SU-DHL-6 (cell line): ENCODE measurements around the gene AADACL3.

Experiments used
- H2AFZ ChIP-seq: fragments of 200-600 bp; sonication (generic); 2 replicates; pipeline ENCODE4 v1.6.1; 2014; ENCODE audit warnings: low read depth, mild to moderate bottlenecking, moderate library complexity, mixed read lengths, antibody characterized with exemption, low read length; ENCODE audit not compliant: severe bottlenecking
- H3F3A ChIP-seq: fragments of 200-600 bp; shearing (Covaris generic); 2 replicates; pipeline ENCODE4 v1.6.0; 2016; ENCODE audit warnings: antibody characterized with exemption, mild to moderate bottlenecking; ENCODE audit not compliant: insufficient read depth
- H3K27ac ChIP-seq: fragments of 200-600 bp; sonication (generic); 2 replicates; pipeline ENCODE4 v1.5.1; 2016; ENCODE audit warnings: low read depth, mild to moderate bottlenecking, low read length, moderate library complexity, mixed read lengths
- H3K27me3 ChIP-seq: fragments of 200-600 bp; sonication (generic), shearing (Covaris generic); 2 replicates; pipeline ENCODE4 v1.6.0; 2014; ENCODE audit warnings: mild to moderate bottlenecking, low read length
- H3K36me3 ChIP-seq: fragments of 200-600 bp; sonication (generic); 2 replicates; pipeline ENCODE4 v1.6.1; 2014; ENCODE audit warnings: mild to moderate bottlenecking, low read length, mixed read lengths
- H3K4me2 ChIP-seq: fragments of 300-600, 200-600 bp; shearing (Covaris generic), sonication (generic); 2 replicates; pipeline ENCODE4 v1.6.0; 2014; ENCODE audit warnings: low read length, low read depth, mild to moderate bottlenecking; ENCODE audit not compliant: poor library complexity, severe bottlenecking
- H3K4me3 ChIP-seq: fragments of 200-600 bp; sonication (generic); 2 replicates; pipeline ENCODE4 v1.5.1; 2014; ENCODE audit warnings: antibody characterized with exemption, low read length, mild to moderate bottlenecking, mixed read lengths; ENCODE audit not compliant: insufficient read depth, poor library complexity, severe bottlenecking
- H3K79me2 ChIP-seq: fragments of 200-600 bp; sonication (generic); 2 replicates; pipeline ENCODE4 v1.6.1; 2014; ENCODE audit warnings: mild to moderate bottlenecking, low read length, moderate library complexity; ENCODE audit not compliant: insufficient read depth
- H3K9ac ChIP-seq: fragments of 200-600 bp; sonication (generic); 2 replicates; pipeline ENCODE4 v1.7.0; 2014; ENCODE audit warnings: mild to moderate bottlenecking, low read length
- H3K9me2 ChIP-seq: fragments of 200-600 bp; sonication (generic); replicated peaks from 2 replicates; pipeline ENCODE4 v1.6.1; 2014; ENCODE audit warnings: low read length; ENCODE audit not compliant: insufficient read depth
- H3K9me3 ChIP-seq: fragments of 200-600 bp; sonication (generic); 2 replicates; pipeline ENCODE4 v1.6.1; 2014; ENCODE audit warnings: low read length, mixed read lengths; ENCODE audit not compliant: insufficient read depth
- H4K20me1 ChIP-seq: fragments of 200-600 bp; sonication (generic); 2 replicates; pipeline ENCODE4 v1.6.1; 2014; ENCODE audit warnings: low read depth, mild to moderate bottlenecking, antibody characterized with exemption, low read length, moderate library complexity, mixed read lengths
- CTCF ChIP-seq: fragments of 200-600 bp; sonication (generic); IDR thresholded peaks from one replicate; pipeline ENCODE4 v1.5.1; 2017; ENCODE audit warnings: antibody characterized with exemption, mild to moderate bottlenecking, low read length, moderate library complexity; ENCODE audit not compliant: insufficient read depth, poor library complexity, severe bottlenecking
- EZH2phosphoT487 ChIP-seq: fragments of 200-600 bp; sonication (generic), shearing (Covaris generic); conservative IDR thresholded peaks from 2 replicates; pipeline ENCODE4 v1.6.1; 2018; ENCODE audit warnings: mild to moderate bottlenecking, antibody characterized with exemption, low read length, moderate library complexity, mixed read lengths

Gene AADACL3

DNA sequence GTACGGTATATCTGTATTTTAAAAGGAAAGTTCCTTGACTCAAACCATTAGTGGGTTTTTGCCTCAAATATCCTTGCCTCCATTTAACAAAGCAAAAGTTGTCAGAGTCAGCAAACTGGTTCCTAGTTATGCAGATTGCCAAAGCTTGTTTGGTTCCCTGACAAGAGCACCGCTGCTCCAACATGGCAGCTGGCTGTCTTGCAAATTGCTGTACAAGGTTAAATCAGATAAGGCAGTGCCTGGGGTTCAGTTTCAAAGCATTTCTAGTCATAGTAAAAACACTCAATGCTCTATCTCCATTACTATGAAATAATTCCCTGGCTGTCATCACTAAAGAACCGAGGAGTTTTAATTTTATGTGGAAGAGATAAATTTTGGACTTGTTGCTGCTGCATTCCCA is 18.7 kb downstream of the AADACL3 start:
- Histone ChIP-seq H3K9me2 (no peaks in the 10 kb centered on the region), H4K20me1 (no peaks in the 10 kb centered on the region), H3F3A (no peaks in the 10 kb centered on the region), H3K4me2 (no peak overlapping the region), H3K79me2 (no peaks in the 10 kb centered on the region), H3K4me3 (no peak overlapping the region), H3K9me3 (no peaks in the 10 kb centered on the region), H2AFZ (no peak overlapping the region), H3K27ac (no peak overlapping the region), H3K36me3 (no peaks in the 10 kb centered on the region), H3K9ac (no peak overlapping the region), H3K27me3 (no peaks in the 10 kb centered on the region)
- no peak for TF ChIP-seq CTCF
- TF ChIP-seq EZH2phosphoT487 = no peak

- no peaks in the 10 kb centered on the region for H3K79me2 ChIP-seq
- no peak overlapping the region for H3K4me2 ChIP-seq
- H3K27ac ChIP-seq = no peak overlapping the region
- no peaks in the 10 kb centered on the region for H3F3A ChIP-seq
- no peak overlapping the region for H3K9ac ChIP-seq
- no peaks in the 10 kb centered on the region for H3K9me2 ChIP-seq
- no peak overlapping the region for H3K4me3 ChIP-seq
- no peak overlapping the region for H2AFZ ChIP-seq
- TF ChIP-seq EZH2phosphoT487 = no peak
- no peak for TF ChIP-seq CTCF
- H4K20me1 ChIP-seq = no peaks in the 10 kb centered on the region
- H3K9me3 ChIP-seq = no peaks in the 10 kb centered on the region
- H3K36me3 ChIP-seq = no peaks in the 10 kb centered on the region
- no peaks in the 10 kb centered on the region for H3K27me3 ChIP-seq
These were observed 23.0 kb downstream of the AADACL3 start for GRCh38 chr1:12738934-12739333.

DNA sequence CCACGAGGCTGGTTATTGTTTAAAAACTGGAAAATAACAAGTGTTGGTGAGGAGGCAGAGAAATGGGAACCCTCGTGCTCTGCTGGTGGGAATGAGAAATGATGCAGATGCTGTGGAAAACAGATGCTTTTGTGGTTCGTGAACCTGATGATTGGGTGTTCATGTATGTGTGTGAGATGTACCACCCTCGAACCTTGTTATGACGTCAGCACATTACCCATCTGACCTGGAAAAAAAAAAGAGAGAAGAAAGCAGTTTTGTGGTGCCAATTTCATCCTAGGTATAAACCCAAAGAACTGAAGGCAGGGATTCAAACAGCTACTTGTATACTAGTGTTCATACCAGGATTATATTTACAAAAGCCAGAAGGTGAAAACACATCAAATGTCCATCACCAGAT is 23.7 kb downstream of the AADACL3 start:
- no peak overlapping the region for H3K4me3 ChIP-seq
- no peak overlapping the region for H3K27ac ChIP-seq
- H3F3A ChIP-seq = no peaks in the 10 kb centered on the region
- TF ChIP-seq EZH2phosphoT487 = no peak
- no peak for TF ChIP-seq CTCF
- no peak overlapping the region for H2AFZ ChIP-seq
- H3K36me3 ChIP-seq = no peaks in the 10 kb centered on the region
- H3K27me3 ChIP-seq = no peaks in the 10 kb centered on the region
- no peaks in the 10 kb centered on the region for H3K9me2 ChIP-seq
- H3K4me2 ChIP-seq = no peak overlapping the region
- H3K9ac ChIP-seq = no peak overlapping the region
- H4K20me1 ChIP-seq = no peaks in the 10 kb centered on the region
- no peaks in the 10 kb centered on the region for H3K9me3 ChIP-seq
- no peaks in the 10 kb centered on the region for H3K79me2 ChIP-seq

GRCh38 chr1:12741946-12742345 is 26.0 kb downstream of the AADACL3 start:
- Histone ChIP-seq H4K20me1 (no peaks in the 10 kb centered on the region), H3K4me2 (no peak overlapping the region), H3K9me3 (no peaks in the 10 kb centered on the region), H2AFZ (no peak overlapping the region), H3K27ac (no peak overlapping the region), H3K9ac (no peak overlapping the region), H3K9me2 (no peaks in the 10 kb centered on the region), H3F3A (no peaks in the 10 kb centered on the region), H3K36me3 (no peaks in the 10 kb centered on the region), H3K79me2 (no peaks in the 10 kb centered on the region), H3K27me3 (no peaks in the 10 kb centered on the region), H3K4me3 (no peak overlapping the region)
- TF ChIP-seq EZH2phosphoT487 = no peak
- no peak for TF ChIP-seq CTCF
